CD4-positive, alpha-beta T cell (primary cell): Measurements from ENCODE around the gene SLC5A11. TPM values are rescaled to one million over a fixed set of nuclear protein-coding genes. Genes with fewer than 3 reads are reported as not detected.
A peak's percentile ranks its signal among the peaks of the same experiment; 100 is the strongest.

ENCODE experiments used
- ATAC-seq: fragments of 200-7000 bp; cut with Tn5 transposase; one replicate; pipeline ENCODE4 v1.10.0; 2022; ENCODE audit warnings: mild to moderate bottlenecking; ENCODE audit not compliant: poor library complexity
- CTCF ChIA-PET: fragments of 350-600 bp; sonication (Branson Sonifier 250); formaldehyde crosslinking; loops from one replicate; lab custom pipeline; 2021; ENCODE audit warnings: antibody characterized with exemption, inconsistent platforms; lab: Charles Lee
- POLR2A ChIA-PET: fragments of 350-600 bp; sonication (Branson Sonifier 250); formaldehyde crosslinking; loops from one replicate; lab custom pipeline; 2021; ENCODE audit warnings: antibody characterized with exemption, inconsistent platforms; lab: Charles Lee
- DNase-seq, 14 experiments: peaks; one replicate each; pipeline ENCODE4 v3.0.0-alpha.2; 2013 to 2020; ENCODE audit warnings: mixed read lengths in 2 of 14
- H3K27ac ChIP-seq, 2 donors: one replicate each; pipeline versions ENCODE4 v1.5.1 to v1.7.0; 2013; ENCODE audit warnings: low read length in 2 of 2, low read depth in 1 of 2, mild to moderate bottlenecking in 1 of 2
- H3K27me3 ChIP-seq, 2 experiments: 1 replicate in 1 of 2; 2 replicates in 1 of 2; pipeline versions ENCODE4 v1.6.1 to v1.7.0; 2013; ENCODE audit warnings: low read length in 2 of 2, control low read depth in 1 of 2, mild to moderate bottlenecking in 1 of 2, moderate library complexity in 1 of 2; ENCODE audit not compliant: insufficient read depth in 2 of 2, control insufficient read depth in 1 of 2
- H3K36me3 ChIP-seq: one replicate; pipeline ENCODE4 v1.6.1; 2013; ENCODE audit warnings: low read length, control low read depth; ENCODE audit not compliant: insufficient read depth
- H3K4me1 ChIP-seq: one replicate; pipeline ENCODE4 v1.6.1; 2013; ENCODE audit warnings: low read length, control low read depth; ENCODE audit not compliant: insufficient read depth
- H3K4me3 ChIP-seq: one replicate; pipeline ENCODE4 v1.5.1; 2013; ENCODE audit warnings: mild to moderate bottlenecking, low read length, moderate library complexity
- H3K9me3 ChIP-seq, 2 experiments: 1 replicate in 1 of 2; 2 replicates in 1 of 2; pipeline versions ENCODE4 v1.6.1 to v1.7.0; 2013; ENCODE audit warnings: low read length in 2 of 2, mild to moderate bottlenecking in 2 of 2, control low read depth in 1 of 2, moderate library complexity in 1 of 2; ENCODE audit not compliant: control insufficient read depth in 1 of 2, insufficient read depth in 1 of 2
- H3K27ac Mint-ChIP-seq: one replicate; pipeline ENCODE4 v1.8.0; 2020; ENCODE audit warnings: mixed read lengths
- H3K27me3 Mint-ChIP-seq: one replicate; pipeline ENCODE4 v1.8.0; 2021; ENCODE audit warnings: mixed read lengths
- H3K36me3 Mint-ChIP-seq: one replicate; pipeline ENCODE4 v1.8.0; 2021; ENCODE audit warnings: low read depth, mixed read lengths
- H3K4me1 Mint-ChIP-seq: one replicate; pipeline ENCODE4 v1.8.0; 2021; ENCODE audit warnings: low read depth, mixed read lengths
- H3K4me3 Mint-ChIP-seq: one replicate; pipeline ENCODE4 v1.8.0; 2020; ENCODE audit warnings: mild to moderate bottlenecking, mixed read lengths
- H3K9me3 Mint-ChIP-seq: one replicate; pipeline ENCODE4 v1.8.0; 2020; ENCODE audit warnings: mixed read lengths
- intact Hi-C, 2 experiments: fragments of 100-400 bp; cut with DNase I in 1 of 2; cut with micrococcal nuclease in 1 of 2; formaldehyde crosslinking; loops; one replicate each; pipeline versions ENCODE4 v1.15.1 to v1.9.0; 2023 to 2025; cut with DNase I, micrococcal nuclease
- total RNA-seq, 174 experiments: library from RNA in 2 of 174; stranded (reverse) in 2 of 174; gene quantifications; one replicate each; pipeline ENCODE4 v1.2.3 and lab custom pipeline; 2021 to 2026
- TF ChIP-seq, protein P1 (sequence below): fragments of 200-600 bp; IDR thresholded peaks from one replicate; pipeline ENCODE4 v1.8.0; 2022; ENCODE audit warnings: antibody characterized with exemption, mild to moderate bottlenecking

SLC5A11 gene
- total RNA-seq, 2 experiments from 2014 or later, result 0.11 to 0.44 TPM

DNA sequence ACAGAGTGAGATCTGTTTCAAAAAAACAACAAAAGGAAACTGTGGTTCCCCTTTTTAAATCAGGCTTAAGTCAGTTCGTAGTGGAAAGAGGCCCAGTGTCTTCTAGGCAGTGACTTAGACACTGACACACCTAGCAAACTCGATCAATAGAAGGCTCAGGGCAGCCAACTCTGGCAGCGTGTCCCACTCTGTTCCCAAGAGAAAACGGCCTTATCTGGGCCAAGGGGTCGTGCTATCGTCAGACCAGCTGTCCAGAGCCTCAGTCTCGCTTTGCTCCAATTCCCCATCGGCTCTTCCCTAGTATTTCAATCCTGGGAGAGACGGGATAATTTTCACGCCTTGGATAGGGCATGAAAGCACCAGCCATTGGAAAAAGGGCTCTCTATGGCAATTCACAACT, 72.9 kb downstream of the SLC5A11 start:
- Histone ChIP-seq H3K27me3 (no peaks in the 10 kb centered on the region), H3K9me3 (no peaks in the 10 kb centered on the region), H3K4me1 (no peaks in the 10 kb centered on the region), H3K27ac (no peak overlapping the region), H3K4me3 (no peak overlapping the region), H3K36me3 (peaks cover 44% of the 10 kb centered on the region)
- ChIA-PET POLR2A (no interaction called here), CTCF (no interaction called here)
- peaks cover 49% of the 10 kb centered on the region for H3K36me3 Mint-ChIP-seq
- no peak overlapping the region for H3K4me3 Mint-ChIP-seq
- intact Hi-C loops, result no loop called here
- H3K27ac Mint-ChIP-seq, result no peak overlapping the region
- TF ChIP-seq, protein P1, sequence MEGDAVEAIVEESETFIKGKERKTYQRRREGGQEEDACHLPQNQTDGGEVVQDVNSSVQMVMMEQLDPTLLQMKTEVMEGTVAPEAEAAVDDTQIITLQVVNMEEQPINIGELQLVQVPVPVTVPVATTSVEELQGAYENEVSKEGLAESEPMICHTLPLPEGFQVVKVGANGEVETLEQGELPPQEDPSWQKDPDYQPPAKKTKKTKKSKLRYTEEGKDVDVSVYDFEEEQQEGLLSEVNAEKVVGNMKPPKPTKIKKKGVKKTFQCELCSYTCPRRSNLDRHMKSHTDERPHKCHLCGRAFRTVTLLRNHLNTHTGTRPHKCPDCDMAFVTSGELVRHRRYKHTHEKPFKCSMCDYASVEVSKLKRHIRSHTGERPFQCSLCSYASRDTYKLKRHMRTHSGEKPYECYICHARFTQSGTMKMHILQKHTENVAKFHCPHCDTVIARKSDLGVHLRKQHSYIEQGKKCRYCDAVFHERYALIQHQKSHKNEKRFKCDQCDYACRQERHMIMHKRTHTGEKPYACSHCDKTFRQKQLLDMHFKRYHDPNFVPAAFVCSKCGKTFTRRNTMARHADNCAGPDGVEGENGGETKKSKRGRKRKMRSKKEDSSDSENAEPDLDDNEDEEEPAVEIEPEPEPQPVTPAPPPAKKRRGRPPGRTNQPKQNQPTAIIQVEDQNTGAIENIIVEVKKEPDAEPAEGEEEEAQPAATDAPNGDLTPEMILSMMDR, result no peak
- no peak for ATAC-seq
- peaks cover 7% of the 10 kb centered on the region for H3K4me1 Mint-ChIP-seq
- DNase-seq, result no peak
- no peaks in the 10 kb centered on the region for H3K9me3 Mint-ChIP-seq
- H3K27me3 Mint-ChIP-seq, result no peaks in the 10 kb centered on the region

DNA sequence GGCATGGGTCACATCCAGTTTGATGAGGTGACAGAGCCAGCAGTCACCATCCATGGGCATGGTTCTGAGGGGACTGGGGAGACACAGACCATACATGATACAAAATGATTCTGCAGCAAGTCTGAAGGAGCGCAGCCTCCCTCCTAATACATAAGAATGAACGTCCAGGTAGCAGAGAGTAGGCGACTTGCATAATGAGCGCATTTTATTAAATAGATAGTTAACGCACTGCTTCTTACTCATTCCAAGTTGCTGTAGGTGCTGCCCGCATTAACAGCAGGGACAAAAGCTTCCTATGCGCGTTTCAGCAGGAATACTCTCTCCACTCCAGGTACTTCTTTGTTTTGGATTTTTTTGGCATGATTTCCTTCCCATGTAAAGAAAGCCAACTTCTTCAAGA, 73.8 kb downstream of the SLC5A11 start:
- H3K9me3 Mint-ChIP-seq, result no peaks in the 10 kb centered on the region
- DNase-seq (no peak), ATAC-seq (no peak)
- H3K27ac Mint-ChIP-seq, result no peak overlapping the region
- Histone ChIP-seq H3K27me3 (no peaks in the 10 kb centered on the region), H3K36me3 (peaks cover 49% of the 10 kb centered on the region), H3K4me3 (no peak overlapping the region), H3K4me1 (no peaks in the 10 kb centered on the region), H3K27ac (no peak overlapping the region), H3K9me3 (no peaks in the 10 kb centered on the region)
- peaks cover 49% of the 10 kb centered on the region for H3K36me3 Mint-ChIP-seq
- no peak overlapping the region for H3K4me3 Mint-ChIP-seq
- no peaks in the 10 kb centered on the region for H3K27me3 Mint-ChIP-seq
- CTCF ChIA-PET, result no interaction called here
- intact Hi-C loops, result no loop called here
- H3K4me1 Mint-ChIP-seq, result peaks cover 7% of the 10 kb centered on the region
- POLR2A ChIA-PET, result no interaction called here
- TF ChIP-seq, protein P1, result no peak

DNA sequence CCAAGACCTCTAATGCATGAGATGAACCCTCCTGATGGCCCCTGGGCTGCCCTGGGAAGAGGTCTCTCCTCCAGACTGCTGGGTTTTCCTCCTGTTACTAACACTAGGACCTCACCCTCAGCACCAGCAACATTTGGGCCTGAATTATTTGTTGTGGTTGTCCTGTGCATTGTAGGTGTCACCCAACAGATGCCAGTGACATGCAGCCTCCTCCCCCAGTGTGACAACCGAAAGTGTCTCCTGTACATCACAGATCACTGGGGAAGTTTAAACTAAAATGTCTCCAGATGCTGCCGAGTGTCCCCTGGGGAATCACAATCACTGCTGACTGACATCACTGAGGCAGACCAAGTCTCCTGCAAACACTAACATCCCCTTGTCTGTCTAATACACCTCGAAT, 74.8 kb downstream of the SLC5A11 start:
- Mint-ChIP-seq H3K4me1 (peaks cover 7% of the 10 kb centered on the region), H3K27ac (no peak overlapping the region), H3K4me3 (no peak overlapping the region), H3K9me3 (no peaks in the 10 kb centered on the region), H3K36me3 (peaks cover 57% of the 10 kb centered on the region), H3K27me3 (no peaks in the 10 kb centered on the region)
- ChIA-PET POLR2A (no interaction called here), CTCF (no interaction called here)
- no peaks in the 10 kb centered on the region for H3K9me3 ChIP-seq
- no peaks in the 10 kb centered on the region for H3K4me1 ChIP-seq
- H3K27me3 ChIP-seq, result no peaks in the 10 kb centered on the region
- intact Hi-C loops, result loop anchor here in 1 of 2 experiments (5.0 to 10.0 kb wide), 2 partner anchors 33 to 406 kb away; no protein-coding TSS in a partner anchor
- H3K4me3 ChIP-seq, result no peak overlapping the region
- DNase-seq (peak in 1 of 14 experiments; percentile 14), ATAC-seq (no peak)
- TF ChIP-seq, protein P1, result no peak
- H3K36me3 ChIP-seq, result peaks cover 49% of the 10 kb centered on the region
- H3K27ac ChIP-seq, result no peak overlapping the region
